Colonic mucosa (tissue), 4 donors: Measurements from ENCODE around the gene NCKAP5. TPM values are rescaled to one million over a fixed set of nuclear protein-coding genes. Genes with fewer than 3 reads are reported as not detected.

Experiments
- DNase-seq: peaks from one replicate; pipeline ENCODE4 v3.0.0-alpha.2; 2020
- H3K27ac ChIP-seq: fragments of 200-600 bp; one replicate; pipeline ENCODE4 v1.8.0; 2021
- H3K27me3 ChIP-seq: fragments of 200-600 bp; one replicate; pipeline ENCODE4 v1.8.0; 2021
- H3K36me3 ChIP-seq: fragments of 200-600 bp; one replicate; pipeline ENCODE4 v1.8.0; 2021
- H3K4me1 ChIP-seq: fragments of 200-600 bp; one replicate; pipeline ENCODE4 v1.8.0; 2021; ENCODE audit warnings: mild to moderate bottlenecking
- H3K4me3 ChIP-seq: fragments of 200-600 bp; one replicate; pipeline ENCODE4 v1.8.0; 2021
- H3K9ac ChIP-seq, 2 donors: one replicate each; pipeline ENCODE4 v1.7.0; 2013; ENCODE audit warnings: control low read depth in 2 of 2, low read depth in 2 of 2, low read length in 2 of 2
- H3K9me3 ChIP-seq: fragments of 200-600 bp; one replicate; pipeline ENCODE4 v1.8.0; 2021
- intact Hi-C: fragments of 100-400 bp; cut with DNase I; formaldehyde crosslinking; loops from one replicate; pipeline ENCODE4 v1.14.1; 2022
- total RNA-seq, 2 donors: library from RNA; stranded (reverse); fragmentation: NEBNext Ultra II Directional in 1 of 2; extraction: Animal tissue kit (Norgen Biotek cat#: 25700) in 1 of 2; gene quantifications; one replicate each; pipeline ENCODE4 v1.2.1, GENCODE V29; 2021
- TF ChIP-seq, protein P1 (sequence below): fragments of 200-600 bp; IDR thresholded peaks from one replicate; pipeline ENCODE4 v1.8.0; 2022; ENCODE audit warnings: antibody characterized with exemption, mild to moderate bottlenecking
- donor health status: healthy.
- donor health status: DM: no; HTN: no; CAD: no.
- donor health status: DM: no; HTN: no; CAD: no.

The NCKAP5 gene
- total RNA-seq, 2 donors from 2014 or later = 2.9 to 3.7 TPM

DNA sequence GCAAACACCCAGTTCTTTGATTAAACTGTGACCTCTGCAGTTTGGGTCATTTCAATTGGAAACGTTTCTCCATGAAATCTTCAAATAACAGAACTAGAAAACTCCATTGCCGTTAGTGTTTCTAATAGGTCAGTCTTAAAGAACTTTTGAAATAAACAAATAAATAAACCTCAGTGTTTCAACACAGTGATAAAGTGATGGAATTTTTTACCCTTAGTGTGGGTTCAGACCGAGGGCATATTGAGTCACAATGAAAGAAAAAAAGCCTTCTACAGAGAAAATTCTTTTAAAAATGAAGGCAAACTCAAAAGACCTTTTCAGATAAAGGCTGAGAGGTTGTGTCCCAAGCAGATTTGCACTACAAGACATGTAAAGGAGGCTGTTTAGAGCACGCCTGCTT, 149.6 kb downstream of the NCKAP5 start:
- no peak overlapping the region for H3K4me3 ChIP-seq
- DNase-seq = no peak
- H3K9ac ChIP-seq = no peak overlapping the region
- intact Hi-C loops = no loop called here
- no peak overlapping the region for H3K27ac ChIP-seq
- H3K27me3 ChIP-seq = no peaks in the 10 kb centered on the region
- TF ChIP-seq, protein P1, sequence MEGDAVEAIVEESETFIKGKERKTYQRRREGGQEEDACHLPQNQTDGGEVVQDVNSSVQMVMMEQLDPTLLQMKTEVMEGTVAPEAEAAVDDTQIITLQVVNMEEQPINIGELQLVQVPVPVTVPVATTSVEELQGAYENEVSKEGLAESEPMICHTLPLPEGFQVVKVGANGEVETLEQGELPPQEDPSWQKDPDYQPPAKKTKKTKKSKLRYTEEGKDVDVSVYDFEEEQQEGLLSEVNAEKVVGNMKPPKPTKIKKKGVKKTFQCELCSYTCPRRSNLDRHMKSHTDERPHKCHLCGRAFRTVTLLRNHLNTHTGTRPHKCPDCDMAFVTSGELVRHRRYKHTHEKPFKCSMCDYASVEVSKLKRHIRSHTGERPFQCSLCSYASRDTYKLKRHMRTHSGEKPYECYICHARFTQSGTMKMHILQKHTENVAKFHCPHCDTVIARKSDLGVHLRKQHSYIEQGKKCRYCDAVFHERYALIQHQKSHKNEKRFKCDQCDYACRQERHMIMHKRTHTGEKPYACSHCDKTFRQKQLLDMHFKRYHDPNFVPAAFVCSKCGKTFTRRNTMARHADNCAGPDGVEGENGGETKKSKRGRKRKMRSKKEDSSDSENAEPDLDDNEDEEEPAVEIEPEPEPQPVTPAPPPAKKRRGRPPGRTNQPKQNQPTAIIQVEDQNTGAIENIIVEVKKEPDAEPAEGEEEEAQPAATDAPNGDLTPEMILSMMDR = no peak
- H3K36me3 ChIP-seq = no peaks in the 10 kb centered on the region
- no peaks in the 10 kb centered on the region for H3K9me3 ChIP-seq
- H3K4me1 ChIP-seq = no peaks in the 10 kb centered on the region

DNA sequence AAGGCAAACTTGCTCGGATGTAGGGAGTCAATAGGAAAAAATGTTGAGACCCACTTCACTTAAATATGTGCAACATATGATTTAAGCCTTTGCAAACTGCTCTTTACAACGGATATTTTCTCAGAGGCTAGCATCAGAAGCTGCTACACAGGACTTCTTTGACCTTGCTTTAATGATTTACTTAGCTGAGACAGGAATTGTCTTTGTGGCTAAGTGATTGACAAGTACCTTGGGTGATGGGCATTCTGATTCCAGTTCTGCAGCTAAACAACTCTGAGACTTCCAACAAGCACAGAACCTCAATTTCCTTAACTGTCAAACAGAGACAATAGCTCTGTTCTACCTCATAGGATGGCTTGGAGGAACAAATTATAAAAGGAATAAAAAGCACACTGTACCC, 150.2 kb downstream of the NCKAP5 start:
- Histone ChIP-seq H3K9me3 (no peaks in the 10 kb centered on the region), H3K27ac (no peak overlapping the region), H3K4me1 (no peaks in the 10 kb centered on the region), H3K9ac (no peak overlapping the region), H3K36me3 (no peaks in the 10 kb centered on the region), H3K27me3 (no peaks in the 10 kb centered on the region), H3K4me3 (no peak overlapping the region)
- intact Hi-C loops = no loop called here
- DNase-seq = no peak
- TF ChIP-seq, protein P1 = no peak

GRCh38 chr2:133417415-133417814, 150.8 kb downstream of the NCKAP5 start:
- no peaks in the 10 kb centered on the region for H3K4me1 ChIP-seq
- H3K9ac ChIP-seq = no peak overlapping the region
- TF ChIP-seq, protein P1 = no peak
- no peak overlapping the region for H3K4me3 ChIP-seq
- DNase-seq = no peak
- intact Hi-C loops = no loop called here
- no peaks in the 10 kb centered on the region for H3K9me3 ChIP-seq
- no peak overlapping the region for H3K27ac ChIP-seq
- H3K36me3 ChIP-seq = no peaks in the 10 kb centered on the region
- no peaks in the 10 kb centered on the region for H3K27me3 ChIP-seq

- H3K4me1 ChIP-seq = no peaks in the 10 kb centered on the region
Observed at GRCh38 chr2:133416736-133417135, 151.5 kb downstream of the NCKAP5 start.

GRCh38 chr2:133416146-133416545, 152.1 kb downstream of the NCKAP5 start:
- Histone ChIP-seq H3K4me3 (no peak overlapping the region), H3K4me1 (no peaks in the 10 kb centered on the region)
- DNase-seq = no peak

More at GRCh38 chr2:133416736-133417135, 151.5 kb downstream of the NCKAP5 start:
- Histone ChIP-seq H3K27me3 (no peaks in the 10 kb centered on the region), H3K36me3 (no peaks in the 10 kb centered on the region), H3K27ac (no peak overlapping the region), H3K9me3 (no peaks in the 10 kb centered on the region), H3K9ac (no peak overlapping the region), H3K4me3 (no peak overlapping the region)
- no peak for DNase-seq
- intact Hi-C loops = no loop called here
- TF ChIP-seq, protein P1 = no peak

More at GRCh38 chr2:133416146-133416545, 152.1 kb downstream of the NCKAP5 start:
- intact Hi-C loops = no loop called here
- Histone ChIP-seq H3K36me3 (no peaks in the 10 kb centered on the region), H3K9ac (no peak overlapping the region), H3K27ac (no peak overlapping the region), H3K9me3 (no peaks in the 10 kb centered on the region), H3K27me3 (no peaks in the 10 kb centered on the region)
- TF ChIP-seq, protein P1 = no peak
